Pulmonary artery endothelial cell (primary cell): ENCODE measurements around the gene TOR1B. TPM values are rescaled to one million over a fixed set of nuclear protein-coding genes. Genes with fewer than 3 reads are reported as not detected.
"Not testable (repeated sequence)": the region's sequence is repeated elsewhere in the genome, so short reads cannot be mapped to it uniquely, and the experiment has no call there.

Source experiments
- DNase-seq: peaks from one replicate; pipeline ENCODE4 v3.0.0-alpha.2; 2011; ENCODE audit warnings: low read depth, low spot score
- total RNA-seq: library from RNA; depleted of rRNA; stranded (reverse); fragments of >200 nt; gene quantifications from 2 replicates; pipeline ENCODE4 v1.2.3, GENCODE V29; 2014

The TOR1B gene
- total RNA-seq, 1 donor from 2014 or later, result 26.4 TPM

DNA sequence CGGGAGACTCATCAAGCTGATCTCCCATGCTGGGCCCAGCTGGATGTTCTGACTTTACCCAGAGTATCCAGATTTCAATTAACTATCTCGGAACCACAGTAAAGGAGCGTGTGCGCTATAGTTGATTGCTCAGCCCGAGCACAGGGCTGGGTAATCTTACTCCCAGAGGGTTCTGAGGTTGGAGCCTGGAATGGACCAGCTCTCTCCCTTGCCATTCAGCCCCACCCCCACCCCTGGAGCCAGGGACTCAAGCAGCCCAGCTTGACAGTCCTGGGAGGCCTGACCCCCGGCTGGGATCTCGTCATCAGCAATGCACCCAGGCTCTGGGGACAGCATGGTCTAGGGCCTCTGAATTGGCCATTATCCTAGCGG is 26.4 kb upstream of the TOR1B start:
- DNase-seq, result no peak

- peak; percentile 76 for DNase-seq
These were observed 25.8 kb upstream of the TOR1B start for GRCh38 chr9:129776938-129777768.

DNA sequence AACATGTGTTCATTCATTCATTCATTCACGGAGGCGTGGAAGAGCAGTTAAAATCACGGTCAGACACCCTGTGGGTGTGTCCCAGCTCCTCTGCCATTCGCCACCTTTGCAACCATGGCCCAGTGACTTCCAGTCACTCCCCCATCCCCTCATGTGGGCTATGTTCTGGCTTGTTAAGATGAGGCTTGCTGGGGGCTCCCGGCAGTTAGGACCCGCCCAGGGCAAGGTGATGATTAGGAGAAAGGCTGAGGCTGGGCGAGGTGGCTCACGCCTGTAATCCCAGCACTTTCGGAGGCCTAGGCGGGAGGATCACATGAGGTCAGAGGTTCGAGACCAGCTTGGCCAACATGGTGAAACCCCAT is 25.2 kb upstream of the TOR1B start:
- DNase-seq, result no peak

GRCh38 chr9:129778469-129778868 is 24.5 kb upstream of the TOR1B start:
- no peak for DNase-seq

- DNase-seq, result no peak
These were observed 23.3 kb upstream of the TOR1B start for GRCh38 chr9:129779560-129780190.

GRCh38 chr9:129781131-129781530 is 21.9 kb upstream of the TOR1B start:
- DNase-seq, result no peak

- no peak for DNase-seq
These were observed 21.0 kb upstream of the TOR1B start for GRCh38 chr9:129781981-129782380.

DNA sequence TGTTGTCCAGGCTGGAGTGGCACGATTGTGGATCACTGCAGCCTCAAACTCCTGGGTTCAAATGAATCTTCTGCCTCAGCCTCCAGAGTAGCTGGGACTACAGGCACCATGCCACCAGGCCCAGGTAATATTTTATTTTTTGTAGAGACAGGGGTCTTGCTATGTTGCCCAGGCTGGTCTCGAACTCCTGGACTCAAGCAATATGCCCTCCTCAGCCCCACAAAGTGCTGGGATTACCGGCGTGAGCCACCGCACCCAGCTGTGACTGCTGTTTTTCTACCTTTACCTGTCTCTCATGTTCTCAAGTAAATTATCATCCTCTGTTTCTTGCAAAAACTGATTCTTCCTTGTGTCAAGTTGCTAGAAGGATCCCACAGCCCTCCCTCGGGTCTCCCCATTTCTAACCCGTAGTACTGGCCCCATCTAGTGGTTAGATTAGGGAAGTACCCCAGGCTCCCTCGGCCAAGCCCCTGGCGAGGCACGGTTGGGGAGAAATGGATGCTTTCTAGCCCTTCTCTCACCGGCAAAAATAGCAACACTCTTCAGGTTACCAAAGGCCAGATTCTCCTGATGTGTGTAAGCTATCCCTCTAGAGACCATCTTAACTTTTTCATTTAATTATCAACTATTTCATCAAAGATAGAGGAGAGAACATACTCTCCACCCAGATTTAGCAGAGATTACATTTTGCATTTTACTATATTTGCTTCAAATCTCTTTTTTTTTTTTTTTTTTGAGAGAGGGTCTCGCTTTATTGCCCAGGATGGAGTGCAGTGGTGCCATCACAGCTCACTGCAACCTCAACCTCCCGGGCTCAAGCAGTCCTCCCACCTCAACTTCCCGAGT is 19.2 kb upstream of the TOR1B start:
- DNase-seq, result peak; percentile 33

DNA sequence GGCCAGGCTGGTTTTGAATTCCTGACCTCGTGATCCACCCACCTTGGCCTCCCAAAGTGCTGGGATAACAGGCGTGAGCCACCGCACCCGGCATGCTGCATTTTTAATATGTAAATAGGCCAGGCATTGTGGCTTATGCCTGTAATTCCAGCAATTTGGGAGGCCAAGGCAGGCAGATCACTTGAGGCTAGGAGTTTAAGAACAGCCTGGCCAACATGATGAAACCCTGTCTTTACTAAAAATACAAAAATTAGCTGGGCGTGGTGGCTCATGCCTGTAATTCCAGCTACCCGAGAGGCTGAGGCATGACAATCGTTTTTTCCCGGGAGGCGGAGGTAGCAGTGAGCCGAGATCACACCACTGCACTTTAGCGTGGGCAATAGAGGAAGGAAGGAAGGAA is 18.0 kb upstream of the TOR1B start:
- DNase-seq, result not testable (repeated sequence)

GRCh38 chr9:129785866-129786265 is 17.1 kb upstream of the TOR1B start:
- no peak for DNase-seq

DNA sequence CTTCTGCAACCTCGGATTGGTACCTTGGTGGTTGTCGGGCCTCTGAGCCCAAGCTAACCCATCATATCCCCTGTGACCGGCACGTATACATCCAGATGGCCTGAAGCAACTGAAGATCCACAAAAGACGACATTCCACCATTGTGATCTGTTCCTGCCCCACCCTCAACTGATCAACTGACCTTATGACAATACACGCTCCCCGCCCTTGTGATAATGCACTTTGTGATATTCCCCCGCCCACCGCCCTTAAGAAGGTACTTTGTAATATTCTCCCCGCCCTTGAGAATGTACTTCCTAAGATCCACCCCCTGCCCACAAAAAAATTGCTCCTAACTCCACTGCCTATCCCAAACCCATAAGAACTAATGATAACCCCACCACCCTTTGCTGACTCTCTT is 16.5 kb upstream of the TOR1B start:
- DNase-seq, result no peak

- no peak for DNase-seq
These were observed 8.4 kb upstream of the TOR1B start for GRCh38 chr9:129794549-129794948.

GRCh38 chr9:129796029-129796428 is 7.0 kb upstream of the TOR1B start:
- DNase-seq, result not testable (repeated sequence)

DNA sequence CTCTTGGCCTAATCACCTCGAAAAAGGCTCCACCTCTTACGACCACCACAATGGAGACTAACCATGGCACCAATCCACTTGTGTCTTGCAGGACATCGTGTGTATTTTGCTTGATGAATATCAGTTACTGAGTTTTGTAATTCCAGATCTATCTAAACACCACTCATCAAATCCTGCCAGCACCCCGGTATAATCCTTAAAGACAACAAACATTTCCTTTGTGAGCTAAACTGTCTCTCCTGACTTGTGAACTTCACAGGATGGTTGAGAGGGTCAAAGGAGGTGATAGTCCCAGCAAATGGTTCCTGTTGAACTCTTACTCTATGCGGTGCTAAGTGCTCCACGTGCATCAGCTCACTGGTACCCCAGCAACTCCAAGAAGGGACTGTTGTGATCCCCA is 4.0 kb upstream of the TOR1B start:
- DNase-seq, result no peak

DNA sequence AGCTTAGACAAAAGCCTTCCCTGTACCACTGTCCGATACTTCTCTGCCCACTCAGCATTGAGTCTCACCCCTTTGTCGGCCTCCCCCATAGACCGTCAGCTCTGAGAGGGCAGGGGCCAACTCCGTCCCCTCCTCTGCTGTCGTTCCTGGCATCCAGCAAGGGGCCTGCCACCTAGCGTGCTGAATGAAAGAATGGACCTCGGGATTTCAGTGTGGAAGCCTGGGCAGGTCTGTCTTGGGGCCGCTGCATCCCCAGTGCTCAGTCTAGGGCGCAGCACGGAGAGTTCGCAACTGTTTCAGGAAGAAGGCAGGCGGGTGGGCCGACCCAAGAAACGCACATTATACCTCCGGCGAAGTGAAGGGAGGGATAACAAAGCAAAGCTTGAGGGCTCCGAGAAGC is 1.5 kb upstream of the TOR1B start:
- no peak for DNase-seq

- DNase-seq, result no peak
These were observed 684 bp downstream of the TOR1B start for GRCh38 chr9:129803676-129804060.

- no peak for DNase-seq
These were observed 3.1 kb downstream of the TOR1B start for GRCh38 chr9:129806061-129806460.

DNA sequence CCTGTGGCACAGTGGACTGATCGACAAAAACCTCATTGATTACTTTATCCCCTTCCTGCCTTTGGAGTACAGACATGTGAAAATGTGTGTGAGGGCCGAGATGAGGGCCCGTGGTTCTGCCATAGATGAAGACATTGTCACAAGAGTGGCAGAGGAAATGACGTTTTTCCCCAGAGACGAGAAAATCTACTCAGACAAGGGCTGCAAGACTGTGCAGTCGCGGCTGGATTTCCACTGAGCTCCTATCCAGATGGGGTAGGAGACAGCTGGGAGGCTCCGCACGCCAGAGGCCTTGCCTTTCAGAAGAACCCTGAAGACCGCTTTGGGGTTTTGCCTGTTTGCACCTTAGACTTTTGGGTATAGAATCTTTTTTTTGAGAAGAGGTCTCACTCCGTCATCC is 6.4 kb downstream of the TOR1B start:
- DNase-seq, result no peak

DNA sequence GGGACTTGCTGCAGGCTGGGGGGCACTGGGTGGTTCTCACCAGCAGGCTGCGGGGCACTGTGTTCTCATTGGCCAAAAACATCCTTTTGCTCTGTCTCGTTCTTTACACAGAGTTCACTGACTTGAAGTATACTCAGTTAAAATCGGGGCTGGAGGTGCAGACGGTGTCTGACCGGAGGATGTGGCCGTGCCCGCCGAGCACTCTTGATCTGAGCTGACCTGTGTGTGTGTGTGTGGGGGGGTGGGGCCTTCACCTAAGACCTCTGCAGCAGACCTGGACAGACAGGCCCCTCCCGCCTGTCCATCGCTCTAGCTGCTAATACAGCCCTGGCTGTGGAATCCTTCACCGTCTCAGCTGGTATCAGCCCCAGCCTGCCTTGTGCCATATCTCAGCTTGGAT is 7.1 kb downstream of the TOR1B start:
- no peak for DNase-seq

- no peak for DNase-seq
These were observed 7.8 kb downstream of the TOR1B start for GRCh38 chr9:129810788-129811187.

- no peak for DNase-seq
These were observed 9.0 kb downstream of the TOR1B start for GRCh38 chr9:129811967-129812363.

GRCh38 chr9:129812385-129812784 is 9.4 kb downstream of the TOR1B start:
- DNase-seq, result no peak
